Cardiac muscle cell (in vitro differentiated cells and primary cell): ENCODE measurements around the gene S100A6. TPM values are rescaled to one million over a fixed set of nuclear protein-coding genes. Genes with fewer than 3 reads are reported as not detected.
A peak's percentile ranks its signal among the peaks of the same experiment; 100 is the strongest.

Source experiments
- DNase-seq, 2 donors: peaks; one replicate each; pipeline versions ENCODE4 v3.0.0 to v3.0.0-alpha.2; 2010 to 2017; ENCODE audit warnings: low read depth in 1 of 2, low spot score in 1 of 2
- H3K27ac ChIP-seq: fragments of 200-600 bp; sonication (generic); 2 replicates; pipeline ENCODE4 v1.5.1; 2016
- H3K27me3 ChIP-seq: fragments of 200-600 bp; sonication (generic); 2 replicates; pipeline ENCODE4 v1.6.0; 2016; ENCODE audit warnings: control low read depth
- H3K36me3 ChIP-seq: fragments of 200-600 bp; sonication (generic); 2 replicates; pipeline ENCODE4 v1.5.1; 2016; ENCODE audit warnings: control low read depth
- H3K4me1 ChIP-seq: fragments of 200-600 bp; sonication (generic); 2 replicates; pipeline ENCODE4 v1.8.1; 2017; ENCODE audit warnings: low read depth, mild to moderate bottlenecking, mixed run types
- H3K4me3 ChIP-seq: fragments of 200-600 bp; sonication (generic); 2 replicates; pipeline ENCODE4 v1.5.1; 2016; ENCODE audit warnings: mild to moderate bottlenecking
- H3K9me3 ChIP-seq: fragments of 200-600 bp; sonication (generic); 2 replicates; pipeline ENCODE4 v1.5.1; 2017; ENCODE audit warnings: low read depth, mild to moderate bottlenecking, control low read depth
- CTCF ChIP-seq: IDR thresholded peaks from 2 replicates; pipeline ENCODE4 v1.5.1; 2012; ENCODE audit warnings: low read depth, mild to moderate bottlenecking, low read length
- polyA plus RNA-seq: library from polyadenylated mRNA; unstranded; fragments of >200 nt; fragmentation: Nextera tagmentation; extraction: Ambion mirVana; gene quantifications from 2 replicates; pipeline ENCODE4 v1.2.1, GENCODE V29; 2016
- total RNA-seq: library from RNA; depleted of rRNA; stranded (reverse); fragments of >200 nt; gene quantifications from 2 replicates; pipeline ENCODE4 v1.2.3, GENCODE V29; 2016

S100A6 gene
- total and polyA plus RNA-seq, 2 experiments from 2014 or later, result 23.1 to 40.7 TPM

- H3K36me3 ChIP-seq, result no peaks in the 10 kb centered on the region
- H3K9me3 ChIP-seq, result no peaks in the 10 kb centered on the region
- no peak for TF ChIP-seq CTCF
- H3K27ac ChIP-seq, result peak overlapping the region; percentile 89
- no peaks in the 10 kb centered on the region for H3K27me3 ChIP-seq
- H3K4me1 ChIP-seq, result peaks cover 24% of the 10 kb centered on the region
- H3K4me3 ChIP-seq, result no peak overlapping the region
- no peak for DNase-seq
Measured at GRCh38 chr1:153546371-153546770, 10.6 kb upstream of the S100A6 start.

GRCh38 chr1:153545067-153546055, 9.6 kb upstream of the S100A6 start, which contains the start of gene S100A4:
Gene S100A4, minus strand, starts transcription at chr1:153545806. Its CDS starts 1,012 bp downstream, at chr1:153544794.
- no peaks in the 10 kb centered on the region for H3K9me3 ChIP-seq
- H3K27ac ChIP-seq, result peak within 1 kb of the TSS; percentile 89
- H3K4me1 ChIP-seq, result peaks cover 24% of the 10 kb centered on the region
- H3K4me3 ChIP-seq, result no peak within 1 kb of the TSS
- peak; percentile 95 to 96 for DNase-seq
- H3K36me3 ChIP-seq, result no peaks in the 10 kb centered on the region
- no peak for TF ChIP-seq CTCF
- no peaks in the 10 kb centered on the region for H3K27me3 ChIP-seq

GRCh38 chr1:153544453-153545066, 8.8 kb upstream of the S100A6 start:
- no peak for TF ChIP-seq CTCF

GRCh38 chr1:153543736-153544135, 7.9 kb upstream of the S100A6 start:
- Histone ChIP-seq H3K9me3 (no peaks in the 10 kb centered on the region), H3K27ac (no peak overlapping the region), H3K4me3 (no peak overlapping the region), H3K4me1 (peaks cover 24% of the 10 kb centered on the region), H3K27me3 (no peaks in the 10 kb centered on the region), H3K36me3 (no peaks in the 10 kb centered on the region)
- DNase-seq, result no peak
- TF ChIP-seq CTCF, result no peak

More at GRCh38 chr1:153544453-153545066, 8.8 kb upstream of the S100A6 start:
- no peak for DNase-seq
- H3K27ac ChIP-seq, result peak overlapping the region; percentile 89
- peaks cover 24% of the 10 kb centered on the region for H3K4me1 ChIP-seq
- H3K9me3 ChIP-seq, result no peaks in the 10 kb centered on the region
- H3K36me3 ChIP-seq, result no peaks in the 10 kb centered on the region
- H3K27me3 ChIP-seq, result no peaks in the 10 kb centered on the region
- no peak overlapping the region for H3K4me3 ChIP-seq

- peaks cover 28% of the 10 kb centered on the region for H3K4me1 ChIP-seq
- H3K4me3 ChIP-seq, result no peak overlapping the region
- H3K9me3 ChIP-seq, result no peaks in the 10 kb centered on the region
- no peaks in the 10 kb centered on the region for H3K27me3 ChIP-seq
- no peaks in the 10 kb centered on the region for H3K36me3 ChIP-seq
- no peak for DNase-seq
- H3K27ac ChIP-seq, result no peak overlapping the region
- TF ChIP-seq CTCF, result no peak
Measured at GRCh38 chr1:153542956-153543711, 7.3 kb upstream of the S100A6 start.
